ENCODE results near the gene INKA1.

DNA sequence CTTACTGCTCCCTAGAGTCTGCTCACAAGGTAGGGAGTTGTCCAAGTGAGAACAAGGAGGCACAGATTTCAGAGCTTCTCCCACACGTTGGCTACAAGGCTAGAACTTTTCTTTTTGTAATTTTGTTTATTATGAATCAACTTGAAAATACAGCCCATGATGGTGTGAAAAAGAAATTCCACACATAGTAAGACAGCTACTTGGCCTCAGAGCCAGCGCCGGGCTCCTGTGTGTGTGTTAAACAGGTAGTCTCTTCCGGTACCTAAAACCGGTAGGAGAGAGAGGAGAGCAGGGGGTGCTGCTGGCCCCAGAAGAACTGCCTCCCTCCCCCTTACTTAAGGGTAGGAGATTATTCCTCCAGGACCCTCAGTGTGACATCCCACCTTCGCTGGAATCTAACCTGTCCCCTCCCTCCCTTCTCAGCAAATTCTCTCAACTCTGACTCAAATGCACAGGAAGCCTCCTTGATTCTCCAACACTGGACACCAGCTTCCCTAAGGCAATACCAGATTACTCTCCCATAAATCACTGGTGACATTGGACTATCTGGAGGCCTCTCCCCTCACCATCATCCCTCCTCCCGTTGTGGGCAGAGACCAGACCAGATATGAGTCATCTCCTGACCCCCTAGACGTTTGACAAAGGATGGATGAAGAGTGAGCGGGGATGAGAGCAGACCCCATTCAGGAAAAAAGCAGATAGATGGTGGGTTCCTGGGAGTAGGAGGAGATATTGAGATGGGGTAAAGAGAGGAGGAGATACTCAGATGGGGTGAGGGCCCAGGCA lies 12.2 kb upstream of the INKA1 start:
- TF ChIP-seq, protein P1, sequence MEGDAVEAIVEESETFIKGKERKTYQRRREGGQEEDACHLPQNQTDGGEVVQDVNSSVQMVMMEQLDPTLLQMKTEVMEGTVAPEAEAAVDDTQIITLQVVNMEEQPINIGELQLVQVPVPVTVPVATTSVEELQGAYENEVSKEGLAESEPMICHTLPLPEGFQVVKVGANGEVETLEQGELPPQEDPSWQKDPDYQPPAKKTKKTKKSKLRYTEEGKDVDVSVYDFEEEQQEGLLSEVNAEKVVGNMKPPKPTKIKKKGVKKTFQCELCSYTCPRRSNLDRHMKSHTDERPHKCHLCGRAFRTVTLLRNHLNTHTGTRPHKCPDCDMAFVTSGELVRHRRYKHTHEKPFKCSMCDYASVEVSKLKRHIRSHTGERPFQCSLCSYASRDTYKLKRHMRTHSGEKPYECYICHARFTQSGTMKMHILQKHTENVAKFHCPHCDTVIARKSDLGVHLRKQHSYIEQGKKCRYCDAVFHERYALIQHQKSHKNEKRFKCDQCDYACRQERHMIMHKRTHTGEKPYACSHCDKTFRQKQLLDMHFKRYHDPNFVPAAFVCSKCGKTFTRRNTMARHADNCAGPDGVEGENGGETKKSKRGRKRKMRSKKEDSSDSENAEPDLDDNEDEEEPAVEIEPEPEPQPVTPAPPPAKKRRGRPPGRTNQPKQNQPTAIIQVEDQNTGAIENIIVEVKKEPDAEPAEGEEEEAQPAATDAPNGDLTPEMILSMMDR (IDR thresholded peaks at IDR 0.05; ENCODE audit: low read length), result no peak
- TF ChIP-seq EZH2 (optimal IDR thresholded peaks at IDR 0.05; ENCODE audit: low read depth, low read length), result no peak

Measured in MM.1S (cell line).